ENCODE results near the gene PLAC9.

DNA sequence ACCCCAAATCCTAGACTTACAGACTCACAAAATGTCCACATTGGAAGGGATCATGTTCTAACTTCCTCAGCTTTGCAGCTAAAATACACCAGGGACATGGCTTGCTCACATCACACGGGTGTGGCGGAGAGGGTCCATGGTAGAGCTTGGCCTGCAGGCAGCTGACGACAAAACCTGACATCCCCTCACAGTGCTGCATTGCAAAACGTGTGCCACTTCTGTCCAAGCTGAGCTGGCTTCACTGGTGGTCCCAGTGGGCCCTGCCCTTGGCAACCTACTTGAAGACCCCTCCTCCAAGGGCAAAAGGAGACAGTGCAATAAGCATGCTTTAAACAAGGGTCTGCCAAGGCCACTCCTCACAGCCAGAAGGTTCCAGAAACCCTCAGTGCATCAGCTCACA lies 50.9 kb downstream of the PLAC9 start:
- no peak for TF ChIP-seq POLR2A (IDR thresholded peaks at IDR 0.05)
- TF ChIP-seq, protein P1, sequence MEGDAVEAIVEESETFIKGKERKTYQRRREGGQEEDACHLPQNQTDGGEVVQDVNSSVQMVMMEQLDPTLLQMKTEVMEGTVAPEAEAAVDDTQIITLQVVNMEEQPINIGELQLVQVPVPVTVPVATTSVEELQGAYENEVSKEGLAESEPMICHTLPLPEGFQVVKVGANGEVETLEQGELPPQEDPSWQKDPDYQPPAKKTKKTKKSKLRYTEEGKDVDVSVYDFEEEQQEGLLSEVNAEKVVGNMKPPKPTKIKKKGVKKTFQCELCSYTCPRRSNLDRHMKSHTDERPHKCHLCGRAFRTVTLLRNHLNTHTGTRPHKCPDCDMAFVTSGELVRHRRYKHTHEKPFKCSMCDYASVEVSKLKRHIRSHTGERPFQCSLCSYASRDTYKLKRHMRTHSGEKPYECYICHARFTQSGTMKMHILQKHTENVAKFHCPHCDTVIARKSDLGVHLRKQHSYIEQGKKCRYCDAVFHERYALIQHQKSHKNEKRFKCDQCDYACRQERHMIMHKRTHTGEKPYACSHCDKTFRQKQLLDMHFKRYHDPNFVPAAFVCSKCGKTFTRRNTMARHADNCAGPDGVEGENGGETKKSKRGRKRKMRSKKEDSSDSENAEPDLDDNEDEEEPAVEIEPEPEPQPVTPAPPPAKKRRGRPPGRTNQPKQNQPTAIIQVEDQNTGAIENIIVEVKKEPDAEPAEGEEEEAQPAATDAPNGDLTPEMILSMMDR (IDR thresholded peaks at IDR 0.05) = no peak
